HUDEP-2 (cell line): ENCODE measurements around the gene SRSF7.
A peak's percentile ranks its signal among the peaks of the same experiment; 100 is the strongest.
"Not testable (repeated sequence)": the region's sequence is repeated elsewhere in the genome, so short reads cannot be mapped to it uniquely, and the experiment has no call there.

Experiments used
- DNase-seq, 76 experiments: peaks; one replicate each; lab custom pipeline; 2025; ENCODE audit not compliant: unreplicated experiment in 76 of 76; lab: John Stamatoyannopoulos, UW

SRSF7 gene

DNA sequence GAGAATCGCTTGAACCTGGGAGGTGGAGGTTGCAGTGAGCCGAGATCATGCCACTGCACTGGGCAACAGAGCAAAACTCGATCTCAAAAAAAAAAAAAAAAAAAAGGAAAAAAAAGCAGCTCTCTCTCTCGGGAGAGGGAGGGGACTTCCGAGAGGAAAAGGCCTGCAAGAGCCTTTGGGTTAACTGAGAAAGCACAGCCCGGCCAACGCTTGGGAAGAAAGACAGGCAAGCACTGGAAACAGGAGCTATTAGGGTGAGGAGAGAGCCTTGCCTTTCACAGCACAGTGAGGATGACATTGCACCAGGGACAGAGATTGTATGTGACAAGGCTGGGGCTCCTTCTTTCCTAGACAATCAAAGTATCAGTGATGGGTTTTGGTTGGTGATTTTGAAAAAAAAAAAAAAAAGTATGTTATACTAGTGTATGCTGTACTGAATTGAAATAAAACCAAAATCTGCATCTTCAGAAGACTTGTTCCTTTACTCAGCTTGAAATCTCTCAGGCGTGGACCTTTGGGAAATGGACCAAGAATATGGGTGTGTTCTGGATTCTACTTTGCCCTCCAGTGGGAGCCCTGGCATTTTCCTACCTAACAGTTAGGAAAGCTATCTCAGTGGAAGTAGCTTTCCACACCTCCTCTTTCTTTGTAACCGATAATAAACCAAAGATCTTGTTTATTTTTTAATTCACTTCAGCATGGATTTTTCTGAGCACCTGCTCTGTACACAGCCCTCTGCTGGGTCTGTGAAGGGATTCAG is 16.7 kb downstream of the SRSF7 start:
- DNase-seq, result no peak

DNA sequence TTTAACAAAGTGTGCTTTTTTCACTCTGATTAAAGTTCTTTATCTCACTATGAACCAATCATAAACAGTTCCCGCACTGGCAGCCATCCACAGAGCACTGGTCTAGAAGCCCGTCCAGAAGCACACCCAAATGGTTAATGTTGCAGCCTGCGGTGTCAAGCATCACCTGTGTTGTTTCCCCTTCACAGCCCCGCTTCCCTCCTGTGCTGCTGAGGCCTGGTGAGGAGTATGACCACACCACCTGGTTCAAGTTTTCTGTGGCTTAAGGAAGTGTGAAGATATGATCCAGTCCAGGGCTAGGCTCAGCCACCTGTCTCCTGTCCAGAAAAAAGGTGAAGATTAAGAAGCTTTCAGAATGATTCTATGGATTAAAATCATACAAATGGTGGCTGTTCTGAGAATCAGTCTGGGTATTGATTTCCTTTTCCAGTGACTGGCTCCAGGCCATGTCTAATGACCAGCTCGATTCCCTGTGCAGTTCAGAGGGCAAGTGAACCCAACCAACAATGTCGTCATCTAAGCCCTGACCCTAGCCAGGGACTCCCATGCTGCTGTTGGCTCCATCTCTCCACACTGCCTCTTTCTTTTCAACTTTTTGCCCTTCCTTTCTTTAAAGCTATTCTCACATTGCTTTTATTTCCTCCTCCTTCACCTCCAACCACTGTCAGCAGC is 17.7 kb downstream of the SRSF7 start:
- no peak for DNase-seq

DNA sequence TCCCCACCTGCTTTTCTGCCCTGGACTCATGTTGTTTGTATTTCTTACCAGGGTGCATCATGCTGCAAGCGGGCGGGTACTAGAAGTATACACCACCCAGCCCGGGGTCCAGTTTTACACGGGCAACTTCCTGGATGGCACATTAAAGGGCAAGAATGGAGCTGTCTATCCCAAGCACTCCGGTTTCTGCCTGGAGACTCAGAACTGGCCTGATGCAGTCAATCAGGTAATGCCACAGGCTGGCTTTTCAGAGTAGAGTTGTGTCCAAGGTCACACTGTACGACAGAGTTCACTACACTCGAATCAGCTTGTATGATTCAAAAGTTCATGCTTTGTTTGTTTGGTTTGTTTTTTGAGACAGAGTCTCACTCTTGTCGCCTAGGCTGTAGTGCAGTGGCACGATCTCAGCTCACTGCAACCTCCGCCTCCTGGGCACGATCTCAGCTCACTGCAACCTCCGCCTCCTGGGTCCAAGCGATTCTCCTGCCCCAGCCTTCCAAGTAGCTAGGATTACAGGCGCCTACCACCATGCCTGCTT is 19.4 kb downstream of the SRSF7 start:
- DNase-seq, result no peak

DNA sequence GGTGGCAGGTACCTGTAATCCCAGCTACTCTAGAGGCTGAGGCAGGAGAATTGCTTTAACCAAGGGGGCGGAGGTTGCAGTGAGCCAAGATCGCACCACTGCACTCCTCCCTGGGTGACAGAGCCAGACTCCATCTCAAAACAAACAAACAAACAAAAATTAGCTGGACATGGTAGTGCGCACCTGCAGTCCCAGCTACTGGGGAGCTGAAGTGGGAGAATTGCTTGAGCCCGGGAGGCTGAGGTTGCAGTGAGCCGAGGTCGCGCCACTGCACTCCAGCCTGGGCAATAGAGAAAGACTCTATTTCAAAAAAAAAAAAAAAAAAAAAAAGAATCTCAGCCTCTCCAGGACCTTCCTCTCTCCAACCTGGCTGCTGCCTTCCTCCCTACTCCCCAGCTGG is 20.1 kb downstream of the SRSF7 start:
- DNase-seq, result no peak

DNA sequence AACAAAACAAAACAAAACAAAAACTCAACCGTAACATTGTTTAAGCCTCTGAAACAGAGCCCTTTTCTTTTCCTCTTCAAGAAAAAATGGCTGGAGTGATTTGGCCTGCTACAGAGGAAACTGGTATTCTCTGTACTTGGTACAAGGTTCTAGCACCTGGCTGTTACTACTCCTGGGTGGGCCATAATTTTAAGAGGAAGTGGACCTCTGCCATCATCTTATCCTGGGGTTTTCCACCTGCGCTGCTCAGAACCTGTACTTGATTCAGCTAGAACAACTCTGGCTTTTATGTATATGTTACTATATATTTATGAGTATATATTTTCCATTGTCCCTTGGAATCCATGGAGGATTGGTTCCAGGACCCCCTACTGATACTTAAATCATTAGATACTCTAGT is 22.5 kb downstream of the SRSF7 start:
- DNase-seq, result no peak

DNA sequence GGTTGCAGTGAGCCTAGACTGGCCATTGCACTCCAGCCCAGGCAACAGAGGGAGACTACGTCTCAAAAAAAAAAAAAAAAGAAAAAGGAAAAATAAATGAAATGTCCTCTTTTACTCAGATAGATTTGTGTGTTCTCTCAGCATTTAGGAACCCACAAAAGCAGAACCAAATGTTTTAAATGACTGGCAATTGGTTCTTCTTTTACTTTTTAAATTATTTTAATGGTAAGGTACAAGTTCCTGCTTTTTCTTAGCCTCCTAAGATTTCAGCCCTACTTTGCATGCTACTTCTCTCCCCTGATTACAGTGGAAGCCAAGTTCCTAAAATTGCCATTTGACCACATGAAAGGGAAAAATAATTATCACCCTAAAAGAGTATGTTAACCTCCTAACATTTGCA is 23.5 kb downstream of the SRSF7 start:
- no peak for DNase-seq

DNA sequence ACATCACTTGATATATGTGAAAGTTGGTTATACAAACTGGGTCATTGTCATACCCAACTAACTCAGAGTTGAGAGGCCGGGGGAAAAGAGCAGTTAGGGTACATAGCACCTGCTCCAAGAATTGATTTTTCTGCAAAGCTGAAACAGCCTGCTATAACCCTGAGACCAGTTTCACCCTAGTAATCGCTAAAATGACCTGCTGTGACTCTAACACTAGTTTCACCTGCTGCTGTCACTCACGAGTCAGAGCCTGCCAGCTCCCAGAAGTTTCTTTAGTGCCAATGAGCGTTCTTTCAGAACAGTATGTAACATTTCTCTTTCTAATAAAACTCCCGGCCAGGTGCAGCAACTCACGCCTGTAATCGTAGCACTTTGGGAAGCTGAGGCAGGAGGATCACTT is 28.0 kb downstream of the SRSF7 start:
- no peak for DNase-seq

DNA sequence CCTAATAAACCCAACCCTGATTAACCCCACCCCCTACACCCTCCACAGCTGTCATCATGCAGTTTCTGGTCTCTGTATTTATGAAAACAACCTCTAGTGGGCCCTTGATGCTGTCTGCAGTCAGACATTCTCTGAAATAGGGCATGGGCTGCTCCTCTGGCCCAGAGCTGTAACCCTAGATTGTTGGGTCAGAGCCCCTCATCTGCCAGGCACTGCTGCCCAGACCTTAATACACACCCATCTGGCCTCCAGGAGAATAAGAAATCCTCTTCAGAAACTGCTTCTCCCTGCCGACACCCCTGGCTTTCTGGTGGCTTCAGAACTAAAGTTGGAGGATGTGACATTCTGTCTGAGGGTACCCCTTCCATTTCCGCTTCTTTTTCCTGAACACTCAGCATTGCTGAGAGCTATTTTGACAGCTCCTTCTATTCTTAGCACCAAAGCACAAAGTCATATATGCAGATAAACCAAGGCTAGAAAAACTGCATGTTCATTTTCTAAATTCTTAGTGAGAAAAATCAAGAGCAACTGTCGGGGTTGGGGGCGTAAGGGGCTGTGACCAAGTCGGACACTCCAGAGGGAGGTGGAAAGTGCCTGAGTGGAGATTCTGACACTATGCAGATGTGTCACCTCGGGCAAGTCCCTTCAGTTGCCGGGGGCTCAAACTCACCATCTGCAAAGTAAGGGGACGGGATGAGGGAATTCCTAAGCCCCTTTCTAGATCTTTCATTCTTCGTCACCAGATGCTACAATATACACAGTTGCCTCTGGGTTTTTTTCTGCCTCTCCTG is 28.7 kb downstream of the SRSF7 start:
- DNase-seq, result peak in 1 of 76 experiments; percentile 11

DNA sequence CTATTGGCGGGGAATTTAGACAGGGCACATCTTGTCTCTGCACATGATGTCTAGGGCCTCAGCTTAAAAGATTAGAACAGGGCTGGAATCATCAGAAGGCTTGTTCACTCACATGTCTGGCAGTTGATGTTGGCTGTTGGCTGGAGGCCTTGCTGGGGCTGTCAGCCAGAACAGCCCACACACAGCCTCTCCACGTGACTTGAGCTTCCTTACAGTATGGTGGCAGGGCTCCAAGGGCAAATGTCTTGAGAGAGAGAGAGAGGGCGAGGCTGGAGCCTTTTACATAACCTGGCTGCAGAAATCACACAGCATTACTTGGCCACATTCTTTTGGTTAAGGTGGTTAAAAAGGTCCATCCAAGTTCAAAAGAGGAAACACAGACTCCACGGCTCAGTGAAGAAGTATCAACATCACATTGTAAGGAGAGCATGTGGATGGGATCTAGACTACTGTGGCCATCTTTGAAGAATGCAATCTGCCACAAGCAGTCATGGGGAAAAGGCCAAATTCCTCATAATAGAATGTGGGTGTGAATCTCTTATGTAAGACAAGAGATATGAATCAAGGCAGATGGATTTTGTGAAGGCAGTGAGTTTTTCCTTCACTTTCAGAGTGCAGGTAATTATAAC is 30.4 kb downstream of the SRSF7 start:
- peak in 75 of 76 experiments; percentile 7 to 95 (median 79) for DNase-seq

DNA sequence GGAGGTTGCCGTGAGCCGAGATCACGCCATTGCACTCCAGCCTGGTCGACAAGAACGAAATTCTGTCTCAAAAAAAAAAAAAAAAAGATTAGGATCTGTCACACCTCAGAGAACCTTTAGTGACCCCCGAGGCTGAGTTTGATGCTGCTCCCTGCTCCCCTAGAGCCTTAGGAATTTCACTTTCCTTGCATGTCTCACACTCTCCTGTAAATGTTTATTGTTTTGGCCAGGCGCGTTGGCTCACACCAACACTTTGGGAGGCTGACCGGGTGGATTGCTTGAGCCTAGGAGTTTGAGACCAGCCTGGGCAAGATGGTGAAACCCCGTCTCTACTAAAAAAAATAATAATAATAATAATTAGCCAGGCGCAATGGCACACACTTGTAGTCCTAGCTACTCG is 31.5 kb downstream of the SRSF7 start:
- DNase-seq, result no peak

DNA sequence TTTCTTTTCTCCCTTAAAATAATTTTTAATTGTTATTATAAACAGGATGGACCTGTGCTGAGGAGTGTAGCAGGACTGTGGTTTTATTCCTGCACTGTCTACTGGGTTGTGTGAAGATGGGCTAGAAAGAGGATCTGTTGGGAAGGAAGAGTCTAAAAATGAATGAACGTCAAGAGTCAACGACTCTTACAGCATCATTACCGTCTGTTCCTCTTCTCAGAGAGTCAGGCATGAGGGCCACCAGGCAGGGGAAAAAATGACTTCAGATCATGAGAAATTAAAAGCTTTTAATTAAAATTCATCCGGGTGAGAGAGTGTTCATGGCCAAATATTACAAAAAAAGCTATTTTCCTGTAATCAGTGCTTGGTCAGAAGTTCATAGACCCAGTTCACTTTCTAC is 32.6 kb downstream of the SRSF7 start:
- DNase-seq, result no peak

DNA sequence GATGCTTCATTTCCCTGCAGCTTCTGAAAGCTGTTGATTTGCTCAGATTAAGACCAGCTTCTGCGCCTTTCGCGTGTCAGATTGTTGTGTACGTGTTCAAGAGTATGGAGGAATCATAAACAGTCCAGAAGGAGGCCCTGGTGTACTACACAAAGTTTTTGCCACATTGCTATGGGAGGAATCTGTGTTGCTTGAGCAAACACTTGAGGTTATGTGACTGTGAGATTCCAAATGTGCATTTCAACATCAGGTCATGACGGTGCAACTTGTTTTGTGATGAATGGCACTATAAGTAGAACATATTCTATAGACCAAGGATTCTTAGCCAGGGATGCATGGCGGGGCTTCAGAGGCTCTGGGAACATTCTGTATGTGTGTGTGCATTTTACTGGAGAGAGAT is 35.0 kb downstream of the SRSF7 start:
- DNase-seq, result no peak

DNA sequence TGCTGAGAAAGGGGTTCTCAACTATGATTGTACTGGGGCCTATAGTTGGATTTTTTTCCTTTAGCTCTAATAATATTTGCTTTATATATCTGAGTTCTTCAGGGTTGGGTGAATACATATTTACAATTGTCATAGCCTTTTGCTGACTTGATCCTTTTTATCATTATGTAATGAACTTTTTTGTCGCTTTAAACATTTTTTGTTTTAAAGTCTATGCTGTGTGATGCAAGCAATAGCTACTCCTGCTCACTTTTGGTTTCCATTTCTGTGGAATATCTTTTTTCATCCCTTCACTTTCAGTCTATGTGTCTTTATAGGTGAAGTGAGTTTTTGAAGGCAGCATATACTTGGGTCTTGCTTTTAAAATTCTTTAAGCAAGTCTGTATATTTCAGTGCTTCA is 36.2 kb downstream of the SRSF7 start:
- DNase-seq, result not testable (repeated sequence)

DNA sequence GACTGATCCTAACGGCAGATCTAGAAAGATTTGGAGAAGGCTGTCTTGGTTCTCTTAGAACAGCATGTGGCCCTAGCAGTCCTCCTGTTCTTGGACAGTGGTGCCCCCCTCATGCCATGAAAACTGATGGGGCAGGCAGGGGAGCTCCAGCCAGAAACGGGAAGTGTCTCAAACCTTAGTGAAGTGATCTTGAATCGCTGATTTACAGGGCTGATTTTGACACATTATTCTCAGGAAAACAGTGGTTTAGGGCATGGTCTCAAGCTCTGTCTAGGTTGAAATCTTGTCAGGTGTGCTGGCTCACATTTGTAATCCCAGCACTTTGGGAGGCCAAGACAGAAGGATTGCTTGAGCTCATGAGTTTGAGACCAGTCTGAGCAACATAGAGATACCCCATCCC is 37.8 kb downstream of the SRSF7 start:
- no peak for DNase-seq

DNA sequence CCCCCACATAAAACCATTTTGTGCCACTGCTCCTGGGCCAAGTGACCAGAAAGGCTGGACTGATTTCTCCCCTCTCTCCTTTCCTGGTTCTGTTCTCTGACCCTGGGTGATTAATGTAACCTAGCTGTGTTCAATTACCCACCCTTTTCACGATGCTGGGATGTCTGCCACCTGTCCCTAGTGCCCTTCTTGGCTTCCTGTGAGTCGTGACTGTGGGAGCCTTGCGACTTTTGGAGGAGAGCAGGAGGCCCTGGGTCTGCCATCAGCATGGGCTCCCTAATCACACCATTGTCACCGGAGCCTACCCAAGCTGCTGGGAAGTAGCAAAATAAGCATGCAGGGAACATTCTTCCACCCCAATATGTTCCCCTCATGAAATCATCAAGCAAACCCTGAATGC is 38.3 kb downstream of the SRSF7 start:
- DNase-seq, result no peak

DNA sequence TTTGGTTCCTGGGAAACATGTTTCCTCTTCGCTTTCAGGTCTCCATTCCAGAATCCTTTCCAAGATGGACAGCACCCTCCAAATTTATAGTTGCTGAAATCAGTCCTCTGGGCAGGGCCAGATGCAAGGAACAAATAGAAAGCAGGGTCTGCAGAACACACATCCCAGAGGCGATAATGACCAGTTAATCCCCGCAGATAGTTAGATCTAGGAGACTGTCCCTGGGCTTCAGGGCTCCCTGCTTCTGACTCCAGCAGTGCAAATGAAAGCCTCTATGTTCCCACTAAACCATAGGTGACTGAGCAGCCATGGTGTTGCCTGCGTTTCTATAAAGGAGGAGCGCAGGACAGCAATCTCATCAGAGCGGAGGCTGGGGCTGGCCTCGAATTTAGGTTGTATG is 38.7 kb downstream of the SRSF7 start:
- DNase-seq, result no peak

DNA sequence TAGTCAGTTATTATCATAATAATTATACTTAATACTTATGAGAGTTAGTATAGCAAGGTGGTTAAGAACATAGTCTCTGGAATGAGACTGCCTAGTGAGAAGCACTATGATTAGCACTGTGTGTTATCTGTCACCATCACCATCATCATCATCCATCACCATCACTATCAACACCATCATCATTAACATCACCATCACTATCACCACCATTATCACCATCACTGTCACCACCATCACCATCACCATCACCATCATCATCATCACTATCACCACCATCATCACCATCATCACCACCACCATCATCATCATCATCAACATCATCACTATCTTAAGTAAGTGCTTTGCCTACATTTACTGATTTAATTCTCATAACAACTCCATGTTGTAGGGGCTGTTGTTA is 39.6 kb downstream of the SRSF7 start:
- no peak for DNase-seq

DNA sequence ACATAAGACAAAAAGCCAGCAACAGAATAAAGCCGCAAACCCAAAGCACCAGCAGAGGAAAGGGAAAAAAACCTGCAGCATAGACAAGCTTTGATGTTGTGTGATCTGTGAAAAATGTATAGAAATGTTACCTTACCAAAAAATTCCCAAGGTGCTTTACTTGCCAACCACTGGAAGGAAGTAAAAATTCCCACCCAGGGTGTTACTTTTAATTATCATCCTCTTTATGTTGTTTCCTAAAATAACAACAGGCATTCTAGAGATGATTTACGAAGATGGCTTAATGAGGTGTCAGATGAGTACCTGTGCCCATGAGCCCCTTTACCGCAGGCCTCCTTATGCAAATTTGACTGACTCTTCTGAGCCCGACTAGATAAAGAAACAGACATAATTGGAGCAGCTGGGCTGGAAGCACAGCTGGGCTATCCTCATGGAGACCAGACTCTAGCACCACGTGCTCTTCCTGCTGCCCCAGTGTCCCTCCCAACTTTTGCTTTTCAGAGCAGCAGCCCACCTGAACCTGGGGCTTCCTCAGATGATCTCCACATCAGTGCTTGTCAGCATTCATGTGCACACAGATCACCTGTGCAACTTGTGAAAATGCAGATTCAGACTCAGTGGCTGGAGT is 41.5 kb downstream of the SRSF7 start:
- DNase-seq, result no peak

DNA sequence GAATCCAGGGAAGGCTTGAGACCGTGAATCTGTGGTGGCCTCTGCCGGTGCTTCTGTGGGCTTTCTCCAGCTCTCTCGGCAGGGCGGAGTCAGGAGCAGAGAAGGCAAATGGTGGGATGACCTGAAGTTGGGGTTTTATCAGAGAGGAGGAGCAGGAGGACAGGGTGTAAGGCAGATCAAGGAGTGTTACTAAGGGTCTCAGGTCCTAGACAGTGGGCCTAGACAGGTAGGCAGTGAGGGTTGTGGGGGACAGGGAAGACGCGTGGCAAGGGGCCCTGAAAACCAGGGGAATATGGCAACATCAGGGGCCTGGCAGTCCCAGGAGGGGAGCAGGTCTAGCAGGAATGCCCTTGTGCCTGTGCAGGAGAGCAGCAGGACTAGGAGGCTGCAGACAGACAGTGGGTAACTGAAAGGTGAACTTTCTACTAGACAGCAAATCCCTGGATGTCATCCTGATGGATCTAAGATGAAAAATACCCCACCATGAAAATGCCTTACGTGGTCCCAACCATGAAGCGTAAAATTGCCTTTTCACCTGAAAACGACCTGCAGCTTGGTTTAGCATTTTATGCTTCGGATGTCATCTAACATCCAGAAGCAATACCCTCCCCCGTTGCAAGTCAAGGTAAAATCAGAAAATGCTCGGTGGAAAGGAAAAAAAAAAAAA is 42.1 kb downstream of the SRSF7 start:
- DNase-seq, result no peak

DNA sequence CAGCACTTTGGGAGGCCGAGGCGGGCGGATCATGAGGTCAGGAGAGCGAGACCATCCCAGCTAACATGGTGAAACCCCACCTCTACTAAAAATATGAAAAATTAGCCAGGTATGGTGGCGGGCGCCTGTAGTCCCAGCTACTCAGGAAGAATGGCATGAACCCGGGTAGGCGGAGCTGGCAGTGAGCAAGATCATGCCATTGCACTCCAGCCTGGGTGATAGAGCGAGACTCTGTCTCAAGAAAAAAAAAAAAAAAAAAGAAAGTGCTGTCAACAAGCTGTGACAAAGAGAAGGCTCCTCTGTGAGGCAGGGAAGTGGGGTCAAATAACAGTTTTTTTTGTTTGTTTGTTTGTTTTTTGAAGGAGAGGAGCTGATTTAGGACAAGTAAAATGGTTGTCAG is 42.7 kb downstream of the SRSF7 start:
- not testable (repeated sequence) for DNase-seq
